Measurements from ENCODE around the gene CDC42EP2.

Gene CDC42EP2

GRCh38 chr11:65308281-65308891 is 6.3 kb upstream of the CDC42EP2 start:
- H2AFZ ChIP-seq (ENCODE audit: low read depth, low read length, severe bottlenecking): no peak overlapping the region
- H3K9ac ChIP-seq (ENCODE audit: low read length): no peak overlapping the region
- H3K9me2 ChIP-seq (replicated peaks; ENCODE audit: insufficient read depth, low read length): no peaks in the 10 kb centered on the region
- TF ChIP-seq EZH2phosphoT487 (conservative IDR thresholded peaks at IDR 0.05; ENCODE audit: low read length) (no peak), CTCF (IDR thresholded peaks at IDR 0.05; ENCODE audit: insufficient read depth, low read length, poor library complexity, severe bottlenecking) (no peak)
- H3K4me2 ChIP-seq (ENCODE audit: low read depth, low read length, poor library complexity, severe bottlenecking): no peak overlapping the region
- H3K36me3 ChIP-seq (ENCODE audit: low read length): no peaks in the 10 kb centered on the region
- H3K27ac ChIP-seq (ENCODE audit: low read depth, low read length): no peak overlapping the region
- no peaks in the 10 kb centered on the region for H3K9me3 ChIP-seq (ENCODE audit: insufficient read depth, low read length)
- H3F3A ChIP-seq (ENCODE audit: insufficient read depth): no peaks in the 10 kb centered on the region
- H4K20me1 ChIP-seq (ENCODE audit: low read depth, low read length): no peaks in the 10 kb centered on the region
- H3K4me3 ChIP-seq (ENCODE audit: insufficient read depth, low read length, poor library complexity, severe bottlenecking): no peak overlapping the region
- no peaks in the 10 kb centered on the region for H3K79me2 ChIP-seq (ENCODE audit: insufficient read depth, low read length)
- no peaks in the 10 kb centered on the region for H3K27me3 ChIP-seq (ENCODE audit: low read length)

GRCh38 chr11:65309006-65309405 is 5.7 kb upstream of the CDC42EP2 start:
- TF ChIP-seq EZH2phosphoT487 (conservative IDR thresholded peaks at IDR 0.05; ENCODE audit: low read length) (no peak), CTCF (IDR thresholded peaks at IDR 0.05; ENCODE audit: insufficient read depth, low read length, poor library complexity, severe bottlenecking) (no peak)
- no peak overlapping the region for H2AFZ ChIP-seq (ENCODE audit: low read depth, low read length, severe bottlenecking)
- H4K20me1 ChIP-seq (ENCODE audit: low read depth, low read length): no peaks in the 10 kb centered on the region

GRCh38 chr11:65310215-65310614 is 4.5 kb upstream of the CDC42EP2 start:
- H4K20me1 ChIP-seq (ENCODE audit: low read depth, low read length): no peaks in the 10 kb centered on the region
- no peak overlapping the region for H2AFZ ChIP-seq (ENCODE audit: low read depth, low read length, severe bottlenecking)
- H3K27me3 ChIP-seq (ENCODE audit: low read length): no peaks in the 10 kb centered on the region
- no peak overlapping the region for H3K4me2 ChIP-seq (ENCODE audit: low read depth, low read length, poor library complexity, severe bottlenecking)
- no peak overlapping the region for H3K27ac ChIP-seq (ENCODE audit: low read depth, low read length)
- H3K4me3 ChIP-seq (ENCODE audit: insufficient read depth, low read length, poor library complexity, severe bottlenecking): no peak overlapping the region
- no peaks in the 10 kb centered on the region for H3K9me3 ChIP-seq (ENCODE audit: insufficient read depth, low read length)
- H3F3A ChIP-seq (ENCODE audit: insufficient read depth): no peaks in the 10 kb centered on the region
- H3K9me2 ChIP-seq (replicated peaks; ENCODE audit: insufficient read depth, low read length): no peaks in the 10 kb centered on the region
- no peak for TF ChIP-seq EZH2phosphoT487 (conservative IDR thresholded peaks at IDR 0.05; ENCODE audit: low read length)
- TF ChIP-seq CTCF (IDR thresholded peaks at IDR 0.05; ENCODE audit: insufficient read depth, low read length, poor library complexity, severe bottlenecking): no peak
- no peak overlapping the region for H3K9ac ChIP-seq (ENCODE audit: low read length)
- no peaks in the 10 kb centered on the region for H3K36me3 ChIP-seq (ENCODE audit: low read length)
- no peaks in the 10 kb centered on the region for H3K79me2 ChIP-seq (ENCODE audit: insufficient read depth, low read length)

More at GRCh38 chr11:65309006-65309405, 5.7 kb upstream of the CDC42EP2 start:
- Histone ChIP-seq H3K9ac (ENCODE audit: low read length) (no peak overlapping the region), H3K79me2 (ENCODE audit: insufficient read depth, low read length) (no peaks in the 10 kb centered on the region), H3K9me3 (ENCODE audit: insufficient read depth, low read length) (no peaks in the 10 kb centered on the region), H3K27me3 (ENCODE audit: low read length) (no peaks in the 10 kb centered on the region), H3K4me2 (ENCODE audit: low read depth, low read length, poor library complexity, severe bottlenecking) (no peak overlapping the region), H3K9me2 (replicated peaks; ENCODE audit: insufficient read depth, low read length) (no peaks in the 10 kb centered on the region), H3K4me3 (ENCODE audit: insufficient read depth, low read length, poor library complexity, severe bottlenecking) (no peak overlapping the region), H3F3A (ENCODE audit: insufficient read depth) (no peaks in the 10 kb centered on the region), H3K27ac (ENCODE audit: low read depth, low read length) (no peak overlapping the region), H3K36me3 (ENCODE audit: low read length) (no peaks in the 10 kb centered on the region)
